Stomach smooth muscle (tissue), 2 donors: ENCODE data around the gene CXCL8.

Experiments used
- H3K27ac ChIP-seq: one replicate; pipeline ENCODE4 v1.7.0; 2013; ENCODE audit warnings: mild to moderate bottlenecking, low read length, inconsistent platforms
- H3K27me3 ChIP-seq, 2 donors: one replicate each; pipeline ENCODE4 v1.7.0; 2013; ENCODE audit warnings: low read length in 2 of 2; ENCODE audit not compliant: insufficient read depth in 2 of 2, control insufficient read depth in 1 of 2
- H3K36me3 ChIP-seq, 2 donors: one replicate each; pipeline ENCODE4 v1.7.0; 2013; ENCODE audit warnings: low read length in 2 of 2; ENCODE audit not compliant: control insufficient read depth in 2 of 2, insufficient read depth in 2 of 2
- H3K4me1 ChIP-seq: one replicate; pipeline ENCODE4 v1.7.0; 2013; ENCODE audit warnings: low read length; ENCODE audit not compliant: control insufficient read depth, insufficient read depth
- H3K4me3 ChIP-seq, 2 donors: one replicate each; pipeline ENCODE4 v1.7.0; 2013; ENCODE audit warnings: low read length in 2 of 2
- H3K9ac ChIP-seq, 2 donors: one replicate each; pipeline ENCODE4 v1.7.0; 2013; ENCODE audit warnings: low read length in 2 of 2, mild to moderate bottlenecking in 1 of 2
- H3K9me3 ChIP-seq, 2 donors: one replicate each; pipeline ENCODE4 v1.7.0; 2013; ENCODE audit warnings: low read length in 2 of 2; ENCODE audit not compliant: control insufficient read depth in 2 of 2
- donor health status: healthy.
- donor health status: Pancreatic carcinoma.

CXCL8 gene

DNA sequence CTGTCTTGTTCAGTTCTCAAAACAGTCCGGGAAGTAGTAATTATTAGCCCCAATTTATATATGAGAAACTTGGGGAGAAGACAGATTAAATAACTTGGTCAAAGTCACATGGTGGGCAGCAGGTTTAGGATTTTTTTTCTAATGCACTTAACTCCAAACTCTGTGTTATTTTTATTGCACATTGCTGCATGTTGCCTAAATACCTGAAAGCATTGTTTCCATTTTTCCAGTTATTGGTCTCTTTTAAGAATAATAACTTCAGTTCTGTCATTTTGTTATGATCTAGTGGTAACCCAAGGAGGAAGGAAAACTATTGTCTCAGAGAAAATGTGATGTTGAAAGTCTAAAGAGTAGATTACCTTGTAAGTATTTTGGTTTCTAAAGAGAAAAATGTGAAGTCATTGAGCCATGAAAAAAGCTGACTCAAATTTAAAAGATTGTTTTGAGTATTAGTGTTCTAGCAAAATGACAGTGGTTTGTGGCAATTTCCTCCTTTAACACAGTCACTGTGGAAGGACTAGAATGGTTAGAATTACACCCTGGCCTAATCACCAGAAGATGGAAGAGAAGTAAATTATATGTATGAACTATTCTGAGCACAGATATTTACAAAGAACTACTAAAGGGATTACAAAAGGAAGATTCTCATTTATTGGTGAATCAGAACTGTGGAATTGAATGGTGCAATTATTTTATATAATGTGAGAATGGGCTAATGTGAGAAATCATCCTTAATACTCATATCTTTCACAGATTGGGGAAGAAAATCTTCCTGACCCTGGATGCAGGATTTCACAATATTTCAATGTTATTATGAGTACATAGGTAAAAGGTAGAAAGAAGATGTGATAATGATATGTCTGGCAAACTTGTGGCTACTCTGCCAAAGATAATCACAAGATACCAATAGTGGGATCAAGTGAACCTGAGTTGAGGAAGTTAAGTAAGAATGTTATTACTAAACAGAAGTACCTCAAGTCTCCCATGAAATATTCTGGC is 21.7 kb upstream of the CXCL8 start:
- Histone ChIP-seq H3K9me3 (no peaks in the 10 kb centered on the region), H3K36me3 (no peaks in the 10 kb centered on the region), H3K27ac (no peak overlapping the region), H3K4me1 (no peaks in the 10 kb centered on the region), H3K4me3 (no peak overlapping the region), H3K27me3 (no peaks in the 10 kb centered on the region), H3K9ac (no peak overlapping the region)

- Histone ChIP-seq H3K4me1 (no peaks in the 10 kb centered on the region), H3K4me3 (no peak overlapping the region), H3K9ac (no peak overlapping the region), H3K9me3 (no peaks in the 10 kb centered on the region), H3K27me3 (no peaks in the 10 kb centered on the region), H3K27ac (no peak overlapping the region), H3K36me3 (no peaks in the 10 kb centered on the region)
Observed at GRCh38 chr4:73721435-73721834, 18.9 kb upstream of the CXCL8 start.

DNA sequence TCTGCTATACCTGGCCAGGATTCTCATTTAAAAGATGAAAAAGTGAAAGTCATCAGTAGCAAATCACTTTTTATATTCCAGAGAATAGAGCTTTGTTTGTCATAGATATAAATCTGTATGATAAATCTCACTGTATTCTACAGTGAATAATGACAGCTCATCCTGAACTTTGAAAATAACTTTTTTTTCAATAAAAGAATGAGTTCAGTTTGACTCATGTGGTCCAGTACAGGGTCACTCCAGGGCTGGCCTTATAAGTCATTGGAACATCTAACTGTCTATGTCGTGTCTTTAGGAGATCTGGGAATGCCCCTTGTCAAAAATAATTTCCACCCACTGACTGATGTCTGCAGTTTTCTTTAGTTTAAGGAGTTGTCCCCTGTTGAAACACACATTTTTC is 18.5 kb upstream of the CXCL8 start:
- no peaks in the 10 kb centered on the region for H3K4me1 ChIP-seq
- H3K27ac ChIP-seq, result no peak overlapping the region
- H3K9me3 ChIP-seq, result no peaks in the 10 kb centered on the region
- no peaks in the 10 kb centered on the region for H3K36me3 ChIP-seq
- H3K4me3 ChIP-seq, result no peak overlapping the region
- no peaks in the 10 kb centered on the region for H3K27me3 ChIP-seq
- no peak overlapping the region for H3K9ac ChIP-seq

DNA sequence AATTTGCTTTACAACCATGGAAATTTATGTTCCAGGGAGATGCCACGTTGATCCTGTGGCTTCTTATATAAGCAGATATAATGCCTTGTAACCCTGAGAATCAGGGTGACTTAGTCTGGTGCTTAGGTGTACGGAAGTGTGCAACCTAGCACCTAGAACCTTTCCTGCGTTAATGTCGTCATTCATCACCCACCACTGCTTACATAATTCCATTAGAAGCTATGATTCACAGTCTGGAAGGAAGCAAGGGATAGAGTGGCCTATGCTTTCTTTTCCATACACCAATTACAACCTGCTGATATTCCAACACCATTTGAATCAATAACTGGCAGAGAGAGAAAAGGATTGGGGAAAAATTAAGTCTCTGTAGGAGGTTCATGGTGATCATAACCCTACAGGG is 17.3 kb upstream of the CXCL8 start:
- no peaks in the 10 kb centered on the region for H3K9me3 ChIP-seq
- H3K9ac ChIP-seq, result no peak overlapping the region
- H3K4me1 ChIP-seq, result no peaks in the 10 kb centered on the region
- H3K4me3 ChIP-seq, result no peak overlapping the region
- H3K36me3 ChIP-seq, result no peaks in the 10 kb centered on the region
- H3K27me3 ChIP-seq, result no peaks in the 10 kb centered on the region
- H3K27ac ChIP-seq, result no peak overlapping the region

DNA sequence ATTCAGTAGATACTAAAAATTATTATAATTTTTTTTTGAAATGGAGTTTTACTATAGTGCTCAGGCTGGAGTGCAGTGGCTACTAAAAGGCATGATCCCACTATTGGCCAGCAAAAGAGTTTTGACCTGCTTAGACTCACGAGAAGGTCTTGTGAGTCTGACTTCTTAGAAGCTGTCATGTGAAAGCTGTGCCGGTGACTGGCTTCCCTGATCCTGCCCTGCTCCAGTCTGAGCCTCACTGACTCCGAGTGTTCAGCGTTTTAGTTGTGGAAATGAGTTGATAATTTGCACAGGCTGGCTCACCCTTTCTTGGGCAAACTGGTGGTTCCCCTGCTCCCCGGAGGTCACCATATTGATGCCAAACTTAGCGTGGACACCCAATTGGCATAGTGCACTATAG is 16.4 kb upstream of the CXCL8 start:
- Histone ChIP-seq H3K27ac (no peak overlapping the region), H3K4me1 (no peaks in the 10 kb centered on the region), H3K9ac (no peak overlapping the region)

GRCh38 chr4:73725510-73725909 is 14.9 kb upstream of the CXCL8 start:
- Histone ChIP-seq H3K36me3 (no peaks in the 10 kb centered on the region), H3K9ac (no peak overlapping the region), H3K27me3 (no peaks in the 10 kb centered on the region), H3K27ac (no peak overlapping the region), H3K4me3 (no peak overlapping the region), H3K4me1 (no peaks in the 10 kb centered on the region), H3K9me3 (no peaks in the 10 kb centered on the region)

More for the DNA sequence above, 16.4 kb upstream of the CXCL8 start:
- H3K27me3 ChIP-seq, result no peaks in the 10 kb centered on the region
- H3K36me3 ChIP-seq, result no peaks in the 10 kb centered on the region
- no peak overlapping the region for H3K4me3 ChIP-seq
- no peaks in the 10 kb centered on the region for H3K9me3 ChIP-seq

GRCh38 chr4:73725985-73726384 is 14.4 kb upstream of the CXCL8 start:
- H3K4me3 ChIP-seq, result no peak overlapping the region

GRCh38 chr4:73727685-73728084 is 12.7 kb upstream of the CXCL8 start:
- H3K27ac ChIP-seq, result no peak overlapping the region
- H3K27me3 ChIP-seq, result no peaks in the 10 kb centered on the region

More at GRCh38 chr4:73725985-73726384, 14.4 kb upstream of the CXCL8 start:
- Histone ChIP-seq H3K27ac (no peak overlapping the region), H3K4me1 (no peaks in the 10 kb centered on the region), H3K9me3 (no peaks in the 10 kb centered on the region), H3K36me3 (no peaks in the 10 kb centered on the region), H3K27me3 (no peaks in the 10 kb centered on the region), H3K9ac (no peak overlapping the region)

GRCh38 chr4:73728091-73728741 is 12.2 kb upstream of the CXCL8 start:
- H3K4me1 ChIP-seq, result no peaks in the 10 kb centered on the region

More at GRCh38 chr4:73727685-73728084, 12.7 kb upstream of the CXCL8 start:
- Histone ChIP-seq H3K4me3 (no peak overlapping the region), H3K36me3 (no peaks in the 10 kb centered on the region), H3K9me3 (no peaks in the 10 kb centered on the region), H3K9ac (no peak overlapping the region), H3K4me1 (no peaks in the 10 kb centered on the region)

DNA sequence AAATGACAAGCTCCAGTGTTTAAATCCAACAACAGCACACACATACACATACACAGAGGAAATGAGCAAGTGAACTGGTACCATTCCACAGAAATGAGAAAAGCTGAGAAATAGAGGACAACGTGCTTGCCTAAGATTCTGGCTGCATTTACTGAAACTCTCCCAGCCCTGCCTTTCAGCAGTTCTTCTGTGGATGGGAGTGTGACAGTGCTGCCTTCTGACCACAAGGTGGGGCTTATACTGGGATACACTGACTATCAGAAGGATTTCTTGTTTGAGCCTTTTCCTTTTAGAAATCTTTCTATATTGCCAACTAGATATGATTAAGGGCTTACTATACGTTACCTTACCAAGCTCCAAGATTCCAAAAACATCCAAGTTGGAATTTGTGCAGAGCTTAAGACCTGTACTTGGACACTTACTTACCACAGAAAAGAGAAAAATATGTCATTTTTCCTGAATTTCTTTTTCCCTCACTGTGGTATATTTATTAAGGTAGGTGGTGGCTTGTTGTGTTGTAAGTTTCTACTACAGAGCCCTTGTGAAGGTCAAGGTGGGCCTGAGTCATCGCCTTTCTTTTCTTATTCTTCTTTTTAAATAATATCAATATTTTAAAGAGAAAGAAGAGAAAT is 10.7 kb upstream of the CXCL8 start:
- H3K4me1 ChIP-seq, result no peaks in the 10 kb centered on the region
- H3K27ac ChIP-seq, result no peak overlapping the region
- H3K4me3 ChIP-seq, result no peak overlapping the region
- no peaks in the 10 kb centered on the region for H3K27me3 ChIP-seq
- no peak overlapping the region for H3K9ac ChIP-seq
- no peaks in the 10 kb centered on the region for H3K9me3 ChIP-seq
- no peaks in the 10 kb centered on the region for H3K36me3 ChIP-seq

More at GRCh38 chr4:73728091-73728741, 12.2 kb upstream of the CXCL8 start:
- no peak overlapping the region for H3K4me3 ChIP-seq
- H3K27me3 ChIP-seq, result no peaks in the 10 kb centered on the region
- H3K9ac ChIP-seq, result no peak overlapping the region
- no peaks in the 10 kb centered on the region for H3K9me3 ChIP-seq
- no peaks in the 10 kb centered on the region for H3K36me3 ChIP-seq
- H3K27ac ChIP-seq, result no peak overlapping the region
